Brain pericyte (primary cell): ENCODE measurements around the gene LRP8.

Experiments used
- DNase-seq: peaks from one replicate; pipeline ENCODE4 v3.0.0-alpha.2; 2012; ENCODE audit warnings: low read depth, low spot score

Gene LRP8

DNA sequence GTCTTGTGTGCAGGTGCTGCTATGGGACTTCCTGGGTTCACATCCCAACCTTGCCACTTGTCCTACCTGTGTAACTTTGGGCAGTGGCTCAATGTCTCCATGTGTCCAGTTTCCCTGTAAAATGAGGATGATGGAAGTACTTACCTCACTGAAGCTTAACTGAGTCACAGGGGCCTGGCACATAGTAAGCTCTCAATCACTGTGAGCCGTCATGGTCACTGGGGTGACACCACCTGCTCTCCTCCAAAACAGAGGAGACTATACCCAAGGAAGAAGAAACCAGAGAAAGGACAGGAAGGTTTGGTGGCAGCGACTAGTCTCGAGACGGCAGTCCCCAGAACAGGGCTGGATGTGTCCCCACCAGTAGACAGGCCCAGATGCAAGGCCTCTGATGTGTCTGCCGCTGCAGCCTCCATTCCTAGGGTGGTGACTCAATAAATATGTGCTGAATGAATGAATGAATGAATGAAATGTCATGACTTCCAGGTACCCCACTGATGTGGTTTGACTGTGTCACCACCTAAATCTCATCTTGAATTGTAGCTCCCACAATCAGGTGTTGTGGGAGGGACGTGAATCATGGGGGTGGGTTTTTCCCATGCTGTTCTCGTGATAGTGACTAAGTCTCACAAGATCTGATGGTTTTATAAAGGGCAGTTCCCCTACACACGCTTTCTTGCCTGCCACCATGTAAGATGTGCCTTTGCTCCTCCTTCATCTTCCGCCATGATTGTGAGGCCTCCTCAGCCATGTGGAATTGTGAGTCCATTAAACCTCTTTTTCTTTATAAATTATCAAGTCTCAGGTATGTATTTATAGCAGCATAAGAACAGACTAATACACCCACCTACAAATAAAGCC lies 13.0 kb upstream of the LRP8 start:
- DNase-seq, result no peak

DNA sequence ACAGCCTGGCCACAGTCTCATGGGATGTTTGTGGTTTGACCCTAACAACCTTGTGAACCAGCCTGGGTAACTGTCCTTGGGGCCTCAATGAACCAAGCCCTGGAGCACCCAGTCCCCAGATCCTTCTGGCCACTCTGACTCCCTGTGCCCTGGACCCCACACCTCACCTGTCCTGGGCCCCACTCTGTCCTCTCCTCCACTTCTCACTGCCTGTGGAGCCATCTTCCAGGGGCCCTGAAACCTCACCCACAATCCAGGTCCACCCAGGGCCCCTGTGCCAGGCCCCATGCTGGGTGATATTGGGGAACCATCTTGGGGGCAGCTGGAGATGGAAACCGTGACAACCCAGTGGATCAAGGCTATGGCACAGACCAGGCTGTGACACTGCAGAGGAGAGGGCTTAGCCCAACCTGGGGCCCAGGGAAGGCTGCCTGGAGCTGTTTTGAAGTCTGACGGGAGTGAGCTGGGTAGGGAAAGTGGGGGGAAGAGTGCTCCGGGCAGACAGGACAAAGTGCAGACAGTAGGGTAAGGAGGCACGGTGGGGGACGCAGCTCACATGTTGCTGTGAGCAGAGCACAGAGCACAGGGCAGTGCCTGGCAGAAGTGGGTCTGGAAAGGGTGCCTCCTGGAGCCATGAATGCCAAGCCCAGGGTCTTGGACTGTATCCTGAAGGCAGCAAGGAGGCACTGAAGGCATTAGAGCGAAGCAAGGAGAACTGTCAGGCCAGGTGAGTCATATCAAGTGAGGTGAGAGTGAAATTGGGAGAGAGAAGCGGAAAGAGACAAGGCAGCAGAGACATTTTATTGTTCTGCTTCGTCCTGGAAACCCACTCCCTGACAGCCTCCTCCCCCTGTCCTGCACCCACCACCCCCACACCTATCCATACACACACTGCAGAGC lies 12.1 kb upstream of the LRP8 start:
- no peak for DNase-seq

DNA sequence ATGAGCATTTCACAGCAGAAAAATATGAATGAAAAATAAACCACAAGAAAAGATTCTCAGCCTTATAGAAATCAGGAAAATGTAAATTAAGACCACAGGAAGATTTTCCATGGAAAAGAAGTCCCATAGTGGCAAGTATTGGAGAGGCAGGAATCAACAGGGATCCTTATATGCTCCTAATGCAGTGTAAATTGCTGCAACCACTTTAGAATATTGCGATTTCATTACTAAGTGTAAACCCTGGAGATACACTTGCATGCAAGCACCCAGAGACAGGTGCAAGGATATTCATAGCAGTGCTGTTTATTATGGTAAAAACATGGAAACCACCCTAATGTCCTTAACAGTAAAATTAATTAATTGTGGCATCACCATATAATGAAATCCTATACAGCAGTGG lies 10.6 kb upstream of the LRP8 start:
- DNase-seq, result no peak

GRCh38 chr1:53337499-53337898 lies 9.6 kb upstream of the LRP8 start:
- DNase-seq, result no peak

GRCh38 chr1:53336146-53336545 lies 8.3 kb upstream of the LRP8 start:
- no peak for DNase-seq

GRCh38 chr1:53335661-53336060 lies 7.8 kb upstream of the LRP8 start:
- no peak for DNase-seq

DNA sequence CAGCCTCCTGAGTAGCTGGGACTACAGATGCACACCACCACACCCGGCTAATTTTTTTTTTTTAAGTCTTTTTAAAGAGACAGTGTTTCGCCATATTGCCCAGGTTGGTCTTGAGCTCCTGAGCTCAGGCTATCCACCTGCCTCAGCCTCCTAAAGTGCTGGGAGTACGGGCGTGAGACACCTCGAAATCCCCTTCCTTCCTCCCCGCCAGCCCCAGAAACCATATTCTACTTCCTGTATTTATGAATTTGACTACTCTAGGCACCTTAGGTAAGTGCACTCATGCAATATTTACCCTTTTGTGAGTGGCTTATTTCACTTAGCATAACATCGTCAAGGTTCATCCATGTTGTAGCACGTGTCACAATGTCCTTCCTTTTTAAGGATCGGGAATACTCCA lies 6.9 kb upstream of the LRP8 start:
- no peak for DNase-seq

DNA sequence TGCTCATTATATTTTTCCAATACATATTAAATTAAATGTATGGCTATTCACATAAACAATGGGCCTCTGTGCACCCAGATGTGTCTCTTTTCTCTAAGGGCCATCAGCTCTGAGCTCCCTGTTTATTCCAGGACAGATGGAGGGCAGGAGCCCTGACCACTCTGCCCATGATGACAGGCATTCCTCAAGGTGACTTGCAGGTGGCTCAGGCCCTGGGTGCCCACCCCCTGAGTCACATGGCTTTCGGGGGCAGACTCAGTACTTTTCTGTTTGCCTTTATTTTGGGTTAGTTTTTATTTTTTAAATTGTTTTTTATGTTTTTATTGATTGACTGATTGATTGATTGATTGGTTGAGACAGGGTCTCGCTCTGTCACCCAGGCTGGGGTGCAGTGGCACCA lies 6.4 kb upstream of the LRP8 start:
- no peak for DNase-seq

- DNase-seq, result no peak
Observed at GRCh38 chr1:53332833-53333232, 5.0 kb upstream of the LRP8 start.

DNA sequence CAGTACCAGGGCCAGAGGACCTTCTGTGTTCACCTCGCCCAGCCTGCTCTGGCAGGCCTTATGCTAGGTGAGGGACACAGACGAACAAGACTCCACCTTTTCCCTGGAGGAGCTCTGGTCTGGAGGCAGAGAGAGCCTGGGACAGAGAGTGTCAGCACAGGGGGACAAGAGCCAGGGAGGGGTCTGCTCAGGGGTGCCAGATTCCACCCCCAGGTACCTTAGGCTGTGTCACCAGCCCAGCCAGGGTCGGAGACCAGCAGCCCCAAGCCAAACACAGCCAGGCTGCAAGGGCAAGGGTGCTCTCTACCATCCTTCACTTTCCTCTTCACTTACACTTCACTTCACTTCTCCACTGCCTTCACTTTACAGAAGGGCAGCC lies 4.3 kb upstream of the LRP8 start:
- no peak for DNase-seq

GRCh38 chr1:53331446-53332185 lies 3.7 kb upstream of the LRP8 start:
- DNase-seq, result no peak

GRCh38 chr1:53330819-53331218 lies 2.9 kb upstream of the LRP8 start:
- no peak for DNase-seq

- no peak for DNase-seq
Observed at GRCh38 chr1:53328541-53329499, 950 bp upstream of the LRP8 start.

DNA sequence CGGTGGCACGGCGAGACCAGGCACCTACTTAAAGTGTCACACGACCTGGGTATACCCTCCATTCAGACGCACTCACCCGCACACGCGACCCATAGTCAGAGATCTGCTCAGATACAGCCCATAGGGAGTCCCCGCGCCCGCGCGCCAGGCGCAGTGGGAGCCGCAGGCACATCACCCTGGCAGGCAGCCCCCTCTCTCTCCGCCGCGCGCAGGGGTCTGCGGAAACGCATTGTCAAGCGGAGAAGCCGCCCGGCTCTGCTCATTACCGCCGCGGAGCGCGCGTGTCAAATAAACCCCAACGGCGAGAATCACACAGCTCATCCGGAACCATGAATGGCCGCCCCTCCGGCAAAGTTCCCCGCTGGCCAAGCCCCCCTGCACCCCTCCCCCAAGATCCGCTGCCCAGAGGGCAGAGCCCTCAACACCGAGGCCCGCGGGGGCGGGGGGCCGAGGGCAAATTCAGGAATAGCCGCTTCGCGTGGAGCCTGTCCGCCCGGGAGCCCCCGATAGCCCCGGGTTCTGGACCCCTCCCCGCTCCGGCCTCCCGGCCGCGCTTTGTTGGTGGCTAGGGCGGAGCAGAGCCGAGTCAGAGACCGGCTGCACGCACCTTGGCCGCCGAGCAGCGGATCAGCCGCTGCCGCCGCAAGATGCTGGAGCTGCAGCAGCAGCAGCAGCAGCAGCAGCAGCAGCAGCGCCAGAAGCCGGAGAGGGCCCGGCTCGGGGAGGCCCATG lies 522 bp downstream of the LRP8 start:
- no peak for DNase-seq

DNA sequence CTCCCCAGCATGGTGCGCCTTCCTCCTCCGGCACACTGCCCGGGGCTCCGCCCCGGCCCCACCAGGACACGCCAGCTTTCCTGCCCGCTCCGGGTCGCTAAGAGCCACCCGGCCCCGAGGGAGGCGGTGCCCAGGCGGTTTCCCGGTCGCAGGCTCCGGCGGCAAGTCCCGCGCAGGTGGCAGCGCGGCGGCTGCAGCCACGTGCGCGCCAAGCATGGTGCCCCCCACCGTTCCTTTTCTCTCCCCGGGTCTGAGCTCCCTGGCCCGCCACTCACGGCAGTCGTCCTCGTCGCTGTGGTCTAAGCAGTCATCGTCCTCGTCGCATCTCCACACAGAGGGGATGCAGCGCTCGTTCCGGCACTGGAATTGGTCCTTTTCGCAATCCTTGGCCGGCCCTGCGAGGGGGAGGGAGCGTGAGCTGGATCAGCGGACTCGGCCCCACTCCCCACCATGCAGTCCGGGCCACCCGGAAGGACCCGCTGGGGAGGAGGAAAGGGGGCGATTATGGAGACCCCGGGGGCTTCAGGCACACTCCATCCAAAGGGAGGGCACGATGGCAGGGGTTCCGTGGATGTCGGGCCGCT lies 1.2 kb downstream of the LRP8 start:
- DNase-seq, result no peak

DNA sequence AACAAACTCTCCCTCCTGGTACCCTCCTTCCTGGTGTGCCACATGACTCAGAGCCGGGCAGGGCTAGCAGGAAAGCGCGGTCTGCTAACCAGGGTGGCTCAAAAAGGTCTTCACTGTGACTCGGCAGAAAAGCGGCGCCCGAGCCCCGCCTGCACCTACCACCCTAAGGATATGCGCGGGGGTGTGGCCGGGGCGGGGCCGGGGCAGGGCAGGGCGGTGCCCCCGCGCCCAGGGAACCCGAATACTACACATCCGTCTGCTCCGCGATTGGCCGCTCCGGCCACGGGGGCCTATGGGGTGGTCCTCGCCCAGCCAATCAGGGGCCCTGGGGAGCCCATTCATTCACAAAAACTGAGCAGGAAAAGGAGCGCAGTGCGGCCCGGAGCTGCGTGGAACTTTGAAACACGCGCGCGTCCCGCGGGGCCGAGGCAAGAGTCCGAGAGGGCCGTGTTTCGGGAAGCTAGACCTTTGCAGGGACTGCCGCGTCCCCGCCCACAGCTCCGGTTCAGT lies 1.7 kb downstream of the LRP8 start:
- no peak for DNase-seq

DNA sequence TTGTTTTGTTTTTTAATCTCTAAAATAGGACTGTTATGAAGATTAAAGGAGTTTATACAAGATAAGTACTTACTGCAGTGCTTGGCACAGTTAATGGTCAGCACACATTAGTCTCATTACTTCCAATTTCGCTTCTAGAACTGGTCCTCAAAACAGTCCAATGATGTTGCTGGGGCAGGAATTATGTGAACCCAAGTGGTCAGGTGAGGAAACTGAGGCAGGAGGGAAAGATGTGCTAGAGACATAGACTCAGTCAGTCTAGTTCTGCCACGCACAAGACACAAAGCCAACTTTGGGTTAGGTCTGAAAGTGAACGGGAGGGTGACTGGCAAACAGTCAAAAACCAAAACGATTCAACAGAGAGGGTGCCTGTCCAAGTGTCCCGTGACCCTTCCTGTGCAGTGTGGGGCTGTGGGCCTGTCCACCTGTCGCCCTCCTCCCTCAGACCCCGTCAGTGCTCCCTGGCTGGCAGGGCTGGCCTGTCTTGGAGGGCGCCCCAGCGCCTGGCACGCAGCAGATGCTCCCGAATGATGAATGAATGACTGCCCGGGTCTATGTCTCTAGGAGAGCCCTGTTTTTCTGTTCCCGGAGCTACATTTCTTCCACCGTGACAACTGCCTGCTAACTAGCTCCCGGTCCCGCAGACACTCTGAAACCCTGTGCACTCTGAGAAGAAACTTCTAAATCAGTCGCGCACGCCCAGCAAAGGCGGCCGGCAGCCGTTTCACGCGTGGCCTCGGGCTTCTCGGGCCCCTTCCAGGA lies 2.4 kb downstream of the LRP8 start:
- DNase-seq, result no peak

- no peak for DNase-seq
Observed at GRCh38 chr1:53324728-53325297, 3.1 kb downstream of the LRP8 start.

- no peak for DNase-seq
Observed at GRCh38 chr1:53324321-53324720, 3.5 kb downstream of the LRP8 start.
